ENCODE measurements around the gene NOTCH3.

Gene NOTCH3

GRCh38 chr19:15169541-15170285 lies 31.1 kb downstream of the NOTCH3 start:
- no peak for DNase-seq (ENCODE audit: low read depth in 4 of 4, low spot score in 1 of 4)

GRCh38 chr19:15166700-15167099 lies 34.1 kb downstream of the NOTCH3 start:
- DNase-seq (ENCODE audit: low read depth in 4 of 4, low spot score in 1 of 4): no peak

GRCh38 chr19:15161028-15161984 lies 39.5 kb downstream of the NOTCH3 start:
- no peak for DNase-seq (ENCODE audit: low read depth in 4 of 4, low spot score in 1 of 4)

- no peak for DNase-seq (ENCODE audit: low read depth in 4 of 4, low spot score in 1 of 4)
Measured at GRCh38 chr19:15159251-15159650, 41.5 kb downstream of the NOTCH3 start.

- no peak for DNase-seq (ENCODE audit: low read depth in 4 of 4, low spot score in 1 of 4)
Measured at GRCh38 chr19:15156391-15156790, 44.4 kb downstream of the NOTCH3 start.

- no peak for DNase-seq (ENCODE audit: low read depth in 4 of 4, low spot score in 1 of 4)
Measured at GRCh38 chr19:15155296-15155695, 45.5 kb downstream of the NOTCH3 start.

GRCh38 chr19:15154002-15154612 lies 46.7 kb downstream of the NOTCH3 start:
- DNase-seq (ENCODE audit: low read depth in 4 of 4, low spot score in 1 of 4): peak in 1 of 4 experiments; percentile 28

- no peak for DNase-seq (ENCODE audit: low read depth in 4 of 4, low spot score in 1 of 4)
Measured at GRCh38 chr19:15149737-15150136, 51.1 kb downstream of the NOTCH3 start.

GRCh38 chr19:15147090-15147489 lies 53.7 kb downstream of the NOTCH3 start:
- no peak for DNase-seq (ENCODE audit: low read depth in 4 of 4, low spot score in 1 of 4)

- DNase-seq (ENCODE audit: low read depth in 4 of 4, low spot score in 1 of 4): no peak
Measured at GRCh38 chr19:15144046-15144646, 56.6 kb downstream of the NOTCH3 start.

- no peak for DNase-seq (ENCODE audit: low read depth in 4 of 4, low spot score in 1 of 4)
Measured at GRCh38 chr19:15142313-15142712, 58.5 kb downstream of the NOTCH3 start.

GRCh38 chr19:15141143-15141542 lies 59.7 kb downstream of the NOTCH3 start:
- no peak for DNase-seq (ENCODE audit: low read depth in 4 of 4, low spot score in 1 of 4)

- DNase-seq (ENCODE audit: low read depth in 4 of 4, low spot score in 1 of 4): no peak
Measured at GRCh38 chr19:15138427-15138826, 62.4 kb downstream of the NOTCH3 start.

- DNase-seq (ENCODE audit: low read depth in 4 of 4, low spot score in 1 of 4): no peak
Measured at GRCh38 chr19:15137777-15138176, 63.0 kb downstream of the NOTCH3 start.

GRCh38 chr19:15136234-15136954 lies 64.4 kb downstream of the NOTCH3 start:
- DNase-seq (ENCODE audit: low read depth in 4 of 4, low spot score in 1 of 4): no peak

- DNase-seq (ENCODE audit: low read depth in 4 of 4, low spot score in 1 of 4): peak in 2 of 4 experiments; percentile 13 to 38
Measured at GRCh38 chr19:15129856-15130585, 70.8 kb downstream of the NOTCH3 start.

- DNase-seq (ENCODE audit: low read depth in 4 of 4, low spot score in 1 of 4): no peak
Measured at GRCh38 chr19:15128162-15128770, 72.5 kb downstream of the NOTCH3 start.

- DNase-seq (ENCODE audit: low read depth in 4 of 4, low spot score in 1 of 4): no peak
Measured at GRCh38 chr19:15126131-15126910, 74.5 kb downstream of the NOTCH3 start.

All from stimulated activated CD4-positive, alpha-beta T cell treated with anti-CD3 and anti-CD28 coated beads, Interleukin-1b, Interleukin-23, amount 100 ng/mL, for 24 hours (primary cell).